ENCODE results near the gene TRABD2B. TPM values are rescaled to one million over a fixed set of nuclear protein-coding genes. Genes with fewer than 3 reads are reported as not detected.

Gene TRABD2B
- polyA plus RNA-seq, 1 of the 3 experiments (the other 2 are of a cell fraction), result 0.03 TPM

- Histone ChIP-seq H3K36me3 (replicated peaks in 1 of 2; ENCODE audit: control insufficient read depth in 1 of 2, insufficient read depth in 2 of 2, low read length in 1 of 2) (no peaks in the 10 kb centered on the region), H3K4me2 (no peak overlapping the region), H3K9me3 (no peaks in the 10 kb centered on the region), H2AFZ (ENCODE audit: low read depth) (no peak overlapping the region), H3K4me1 (ENCODE audit: control insufficient read depth in 1 of 2, insufficient read depth in 2 of 2, low read depth in 1 of 2, low read length in 1 of 2) (peaks cover 0 to 11% of the 10 kb centered on the region in 2 experiments; a peak in 1 of 4 replicates), H3K9me2 (no peaks in the 10 kb centered on the region), H4K20me1 (ENCODE audit: insufficient read depth) (no peaks in the 10 kb centered on the region), H3K27me3 (ENCODE audit: insufficient read depth) (no peaks in the 10 kb centered on the region), H3K4me3 (ENCODE audit: low read depth in 2 of 2, low read length in 1 of 2) (no peak overlapping the region), H3K27ac (ENCODE audit: low read depth in 2 of 2, low read length in 1 of 2) (no peak overlapping the region), H3K79me2 (ENCODE audit: insufficient read depth) (no peaks in the 10 kb centered on the region), H3K9ac (no peak overlapping the region), H3F3A (replicated peaks; ENCODE audit: insufficient read depth) (no peaks in the 10 kb centered on the region)
- no peak for DNase-seq
- WGBS (ENCODE audit: low lambda C conversion rate), result 83% methylated on average over 5 of the region's 8 CpGs
- ChIA-PET POLR2A (no interaction called here), CTCF (interaction anchor here (0.6 to 4.0 kb wide), 8 partner anchors 10 to 333 kb away, joined by 3 to 22 read pairs (median 4); no protein-coding TSS in a partner anchor)
- TF ChIP-seq TAF1 (IDR thresholded peaks at IDR 0.05; ENCODE audit: borderline replicate concordance, low read depth, low read length) (no peak), IRF3 (IDR thresholded peaks at IDR 0.05; ENCODE audit: low read depth, low read length) (no peak), MAX (IDR thresholded peaks at IDR 0.05; ENCODE audit: low read depth) (no peak), JUND (IDR thresholded peaks at IDR 0.05) (no peak), ELF1 (IDR thresholded peaks at IDR 0.05) (no peak), TCF12 (IDR thresholded peaks at IDR 0.05) (no peak), FOXJ3 (CRISPR knock-in tag; IDR thresholded peaks at IDR 0.05) (no peak), REST (IDR thresholded peaks at IDR 0.05; ENCODE audit: low read depth, low read length) (no peak), USF2 (IDR thresholded peaks at IDR 0.05; ENCODE audit: borderline replicate concordance, low read depth, low read length) (no peak), POLR2AphosphoS5 (IDR thresholded peaks at IDR 0.05; ENCODE audit: low read depth, low read length) (no peak)
These were observed 231.9 kb downstream of the TRABD2B start for GRCh38 chr1:47765236-47765635.

GRCh38 chr1:47764461-47765046 lies 232.6 kb downstream of the TRABD2B start:
- no peaks in the 10 kb centered on the region for H3K9me2 ChIP-seq
- no peak overlapping the region for H3K9ac ChIP-seq
- H3K4me1 ChIP-seq (ENCODE audit: control insufficient read depth in 1 of 2, insufficient read depth in 2 of 2, low read depth in 1 of 2, low read length in 1 of 2), result peaks cover 0 to 11% of the 10 kb centered on the region in 2 experiments; a peak in 1 of 4 replicates
- CTCF ChIA-PET, result interaction anchor here (0.8 to 4.0 kb wide), 7 partner anchors 9 to 333 kb away, joined by 3 to 22 read pairs (median 3); no protein-coding TSS in a partner anchor
- no peak overlapping the region for H3K4me3 ChIP-seq (ENCODE audit: low read depth in 2 of 2, low read length in 1 of 2)
- no peaks in the 10 kb centered on the region for H3K79me2 ChIP-seq (ENCODE audit: insufficient read depth)
- H3K36me3 ChIP-seq (replicated peaks in 1 of 2; ENCODE audit: control insufficient read depth in 1 of 2, insufficient read depth in 2 of 2, low read length in 1 of 2), result no peaks in the 10 kb centered on the region
- H3F3A ChIP-seq (replicated peaks; ENCODE audit: insufficient read depth), result no peaks in the 10 kb centered on the region
- 48% methylated on average over 5 of the region's 9 CpGs for WGBS (ENCODE audit: low lambda C conversion rate)
- H3K27ac ChIP-seq (ENCODE audit: low read depth in 2 of 2, low read length in 1 of 2), result no peak overlapping the region
- POLR2A ChIA-PET, result interaction anchor here (0.6 kb wide), 1 partner anchor 98 kb away, joined by 3 read pairs; no protein-coding TSS in a partner anchor
- DNase-seq, result no peak
- no peaks in the 10 kb centered on the region for H3K27me3 ChIP-seq (ENCODE audit: insufficient read depth)
- H4K20me1 ChIP-seq (ENCODE audit: insufficient read depth), result no peaks in the 10 kb centered on the region
- no peak overlapping the region for H3K4me2 ChIP-seq
- H2AFZ ChIP-seq (ENCODE audit: low read depth), result no peak overlapping the region
- H3K9me3 ChIP-seq, result no peaks in the 10 kb centered on the region
- TF ChIP-seq TEAD4 (IDR thresholded peaks at IDR 0.05; ENCODE audit: borderline replicate concordance, insufficient read depth) (no peak), MAX (IDR thresholded peaks at IDR 0.05; ENCODE audit: low read depth) (no peak), RAD21 (IDR thresholded peaks at IDR 0.05; ENCODE audit: low read length) (no peak), SIN3A (IDR thresholded peaks at IDR 0.05; ENCODE audit: borderline replicate concordance, low read depth, low read length) (no peak), ELF1 (IDR thresholded peaks at IDR 0.05) (no peak), MEF2A (IDR thresholded peaks at IDR 0.05; ENCODE audit: borderline replicate concordance, low read depth) (no peak), NFIC (IDR thresholded peaks at IDR 0.05; ENCODE audit: borderline replicate concordance) (no peak), MXI1 (IDR thresholded peaks at IDR 0.05; ENCODE audit: low read depth, low read length) (no peak), TCF12 (IDR thresholded peaks at IDR 0.05) (no peak), POLR2AphosphoS5 (IDR thresholded peaks at IDR 0.05; ENCODE audit: low read depth, low read length) (no peak), SMC3 (IDR thresholded peaks at IDR 0.05; ENCODE audit: low read depth, low read length) (no peak), YY1 (IDR thresholded peaks at IDR 0.05; ENCODE audit: low read depth) (no peak), GABPA (IDR thresholded peaks at IDR 0.05; ENCODE audit: low read depth) (no peak), USF1 (IDR thresholded peaks at IDR 0.05; ENCODE audit: borderline replicate concordance, low read depth) (no peak)

Measured in SK-N-SH (cell line).